Measurements from ENCODE around the gene COX6A2. TPM values are rescaled to one million over a fixed set of nuclear protein-coding genes. Genes with fewer than 3 reads are reported as not detected.
A peak's percentile ranks its signal among the peaks of the same experiment; 100 is the strongest.

Gene COX6A2
- total RNA-seq, 1 donor from 2014 or later, result not detected

GRCh38 chr16:31388535-31388934, 39.6 kb downstream of the COX6A2 start:
- Mint-ChIP-seq H3K36me3 (ENCODE audit: low read depth) (no peaks in the 10 kb centered on the region), H3K27ac (no peak overlapping the region), H3K4me3 (ENCODE audit: low read depth) (no peak overlapping the region), H3K27me3 (ENCODE audit: low read depth) (peaks cover 6% of the 10 kb centered on the region), H3K4me1 (ENCODE audit: low read depth) (peaks cover 29% of the 10 kb centered on the region), H3K9me3 (no peaks in the 10 kb centered on the region)
- intact Hi-C loops (cut with micrococcal nuclease), result loop anchor here (5.0 kb wide), 1 partner anchor 186 kb away; the partner anchor contains the start of gene PYCARD
- no peak for DNase-seq (ENCODE audit: low spot score)

- intact Hi-C loops (cut with micrococcal nuclease), result loop anchor here (1.0 to 5.0 kb wide), 4 partner anchors 31 to 184 kb away; partner anchors contain the start of genes ITGAX, PYCARD and ZNF843
- Mint-ChIP-seq H3K27ac (peak overlapping the region; percentile 38), H3K9me3 (no peaks in the 10 kb centered on the region), H3K27me3 (ENCODE audit: low read depth) (peaks cover 6% of the 10 kb centered on the region), H3K4me3 (ENCODE audit: low read depth) (no peak overlapping the region), H3K36me3 (ENCODE audit: low read depth) (peaks cover 8% of the 10 kb centered on the region), H3K4me1 (ENCODE audit: low read depth) (peaks cover 37% of the 10 kb centered on the region)
- no peak for DNase-seq (ENCODE audit: low spot score)
Measured at GRCh38 chr16:31386157-31386984, 41.8 kb downstream of the COX6A2 start.

GRCh38 chr16:31385680-31386079, 42.5 kb downstream of the COX6A2 start:
- intact Hi-C loops (cut with micrococcal nuclease), result loop anchor here (1.0 to 5.0 kb wide), 4 partner anchors 30 to 183 kb away; partner anchors contain the start of genes ITGAX, PYCARD and ZNF843
- Mint-ChIP-seq H3K9me3 (no peaks in the 10 kb centered on the region), H3K27me3 (ENCODE audit: low read depth) (peaks cover 5% of the 10 kb centered on the region), H3K36me3 (ENCODE audit: low read depth) (peaks cover 8% of the 10 kb centered on the region), H3K27ac (peak overlapping the region; percentile 38), H3K4me1 (ENCODE audit: low read depth) (peaks cover 36% of the 10 kb centered on the region), H3K4me3 (ENCODE audit: low read depth) (no peak overlapping the region)
- DNase-seq (ENCODE audit: low spot score), result no peak

- DNase-seq (ENCODE audit: low spot score), result peak; percentile 60
- Mint-ChIP-seq H3K4me3 (ENCODE audit: low read depth) (no peak overlapping the region), H3K27me3 (ENCODE audit: low read depth) (no peaks in the 10 kb centered on the region), H3K4me1 (ENCODE audit: low read depth) (peaks cover 34% of the 10 kb centered on the region), H3K9me3 (no peaks in the 10 kb centered on the region), H3K36me3 (ENCODE audit: low read depth) (peaks cover 8% of the 10 kb centered on the region), H3K27ac (no peak overlapping the region)
- intact Hi-C loops (cut with micrococcal nuclease), result no loop called here
Measured at GRCh38 chr16:31382485-31383161, 45.5 kb downstream of the COX6A2 start.

GRCh38 chr16:31380201-31380600, 48.0 kb downstream of the COX6A2 start:
- Mint-ChIP-seq H3K4me1 (ENCODE audit: low read depth) (peaks cover 12% of the 10 kb centered on the region), H3K27ac (no peak overlapping the region), H3K36me3 (ENCODE audit: low read depth) (peaks cover 23% of the 10 kb centered on the region), H3K4me3 (ENCODE audit: low read depth) (no peak overlapping the region), H3K27me3 (ENCODE audit: low read depth) (no peaks in the 10 kb centered on the region), H3K9me3 (no peaks in the 10 kb centered on the region)
- no peak for DNase-seq (ENCODE audit: low spot score)
- intact Hi-C loops (cut with micrococcal nuclease), result no loop called here

Other genes starting within 250 kb of the COX6A2 start
- gene FUS, start 248.2 kb downstream of the COX6A2 start, total RNA-seq, result 874 and 904 TPM in 2 replicates
- gene PYCARD, start 225.6 kb downstream of the COX6A2 start, total RNA-seq, result 15.1 and 15.3 TPM in 2 replicates
- gene TRIM72, start 214.2 kb downstream of the COX6A2 start, total RNA-seq, result 0.11 TPM in 1 of 2 replicates, not detected in the other
- gene PYDC1, start 211.2 kb downstream of the COX6A2 start, total RNA-seq, result not detected in 2 replicates
- 7.0 and 8.4 TPM in 2 replicates for gene ITGAM, start 168.4 kb downstream of the COX6A2 start, total RNA-seq
- gene ITGAX, start 73.2 kb downstream of the COX6A2 start, total RNA-seq, result 56.2 and 56.9 TPM in 2 replicates
- gene ITGAD, start 35.0 kb downstream of the COX6A2 start, total RNA-seq, result 0.18 and 0.21 TPM in 2 replicates
- 0.27 and 0.41 TPM in 2 replicates for gene ZNF843, start 14.4 kb upstream of the COX6A2 start, total RNA-seq
- 10.5 and 10.6 TPM in 2 replicates for gene ARMC5, start 31.1 kb upstream of the COX6A2 start, total RNA-seq
- 1.2 and 1.7 TPM in 2 replicates for gene TGFB1I1, start 43.8 kb upstream of the COX6A2 start, total RNA-seq
- gene SLC5A2, start 54.8 kb upstream of the COX6A2 start, total RNA-seq, result not detected in 2 replicates
- gene RUSF1, start 80.0 kb upstream of the COX6A2 start, total RNA-seq, result 41.2 and 43.8 TPM in 2 replicates
- gene AHSP, start 99.5 kb upstream of the COX6A2 start, total RNA-seq, result not detected in 2 replicates